Embryonic facial prominence (tissue), 1 donor: ENCODE results near the gene AFF2.
"Not testable (repeated sequence)": the region's sequence is repeated elsewhere in the genome, so short reads cannot be mapped to it uniquely, and the experiment has no call there.

Experiments
- DNase-seq: peaks from one replicate; pipeline ENCODE4 v3.0.0-alpha.2; 2016; ENCODE audit errors: extremely low spot score

The AFF2 gene

DNA sequence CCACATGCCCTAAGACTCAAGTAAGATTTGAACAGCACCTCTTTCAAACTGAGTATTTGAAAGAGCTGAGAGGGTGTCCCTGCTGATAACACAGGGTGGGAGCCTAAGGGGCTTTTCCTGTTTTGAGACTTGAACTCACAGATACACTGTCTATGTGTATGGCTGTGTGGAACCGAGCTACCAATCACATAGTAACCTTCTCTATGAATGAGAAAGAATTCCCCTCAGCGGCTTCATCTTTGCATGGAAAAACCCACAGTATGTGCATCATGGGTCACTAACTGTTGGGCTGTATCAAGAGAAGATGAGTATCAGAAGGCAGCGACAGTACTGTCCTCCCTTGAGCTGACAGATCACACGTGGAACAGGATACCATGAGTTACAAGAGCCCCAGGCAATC lies 336.3 kb downstream of the AFF2 start:
- DNase-seq: no peak

DNA sequence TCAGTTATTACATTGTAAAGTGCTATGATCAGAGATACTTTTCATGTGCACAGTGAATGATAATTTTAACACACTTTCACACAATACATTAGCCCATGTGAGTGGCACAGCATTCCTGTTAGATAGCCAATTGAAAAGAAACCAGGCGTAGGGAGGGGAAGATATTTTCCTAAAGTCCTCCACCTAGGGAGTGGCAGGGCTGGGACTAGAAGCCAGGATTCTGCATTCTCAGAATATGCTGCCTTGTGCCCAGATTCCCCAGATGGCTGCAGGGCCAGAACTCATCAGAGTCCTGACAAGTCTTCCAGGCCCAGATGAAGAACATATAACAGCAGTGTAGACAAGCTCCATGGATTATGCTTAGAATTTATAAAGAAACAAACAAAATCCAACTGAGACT lies 350.2 kb downstream of the AFF2 start:
- no peak for DNase-seq

DNA sequence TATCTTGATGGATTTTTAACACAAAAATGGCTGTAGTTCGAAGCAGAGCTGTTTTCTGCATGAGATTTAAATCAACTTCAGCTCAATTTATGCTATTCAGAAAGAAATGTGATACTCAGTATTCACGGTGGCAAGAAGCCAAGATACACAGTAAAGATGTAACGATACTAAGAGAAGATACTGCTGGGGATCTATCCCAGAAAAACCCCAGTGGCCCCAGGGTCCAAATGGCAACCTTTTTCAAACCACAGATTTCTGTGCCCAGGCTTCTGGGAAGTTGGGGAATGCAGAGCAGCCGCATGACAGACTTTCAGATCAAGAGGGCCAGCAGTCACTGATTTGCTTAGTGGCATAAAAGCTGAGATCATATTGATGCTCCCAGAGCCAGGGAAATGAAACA lies 353.9 kb downstream of the AFF2 start:
- DNase-seq: no peak

DNA sequence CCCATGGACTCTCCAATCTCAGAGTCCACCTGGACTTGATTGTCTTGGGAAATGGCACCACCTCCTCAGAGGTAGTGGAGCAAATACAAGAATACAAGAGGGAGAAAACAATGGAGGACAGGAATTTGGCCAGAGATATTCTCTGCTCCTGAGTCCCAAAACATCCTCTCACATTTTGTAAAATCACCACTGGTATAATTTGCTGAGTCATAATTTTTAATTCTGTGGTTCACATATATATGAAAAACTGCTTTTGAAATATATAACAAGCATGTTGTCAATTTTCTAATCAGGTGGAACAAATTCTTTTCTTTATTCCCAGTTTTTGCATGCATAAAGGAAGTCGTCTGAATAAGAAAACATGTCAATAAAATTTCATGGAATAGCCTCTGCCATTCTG lies 356.1 kb downstream of the AFF2 start:
- DNase-seq: no peak

DNA sequence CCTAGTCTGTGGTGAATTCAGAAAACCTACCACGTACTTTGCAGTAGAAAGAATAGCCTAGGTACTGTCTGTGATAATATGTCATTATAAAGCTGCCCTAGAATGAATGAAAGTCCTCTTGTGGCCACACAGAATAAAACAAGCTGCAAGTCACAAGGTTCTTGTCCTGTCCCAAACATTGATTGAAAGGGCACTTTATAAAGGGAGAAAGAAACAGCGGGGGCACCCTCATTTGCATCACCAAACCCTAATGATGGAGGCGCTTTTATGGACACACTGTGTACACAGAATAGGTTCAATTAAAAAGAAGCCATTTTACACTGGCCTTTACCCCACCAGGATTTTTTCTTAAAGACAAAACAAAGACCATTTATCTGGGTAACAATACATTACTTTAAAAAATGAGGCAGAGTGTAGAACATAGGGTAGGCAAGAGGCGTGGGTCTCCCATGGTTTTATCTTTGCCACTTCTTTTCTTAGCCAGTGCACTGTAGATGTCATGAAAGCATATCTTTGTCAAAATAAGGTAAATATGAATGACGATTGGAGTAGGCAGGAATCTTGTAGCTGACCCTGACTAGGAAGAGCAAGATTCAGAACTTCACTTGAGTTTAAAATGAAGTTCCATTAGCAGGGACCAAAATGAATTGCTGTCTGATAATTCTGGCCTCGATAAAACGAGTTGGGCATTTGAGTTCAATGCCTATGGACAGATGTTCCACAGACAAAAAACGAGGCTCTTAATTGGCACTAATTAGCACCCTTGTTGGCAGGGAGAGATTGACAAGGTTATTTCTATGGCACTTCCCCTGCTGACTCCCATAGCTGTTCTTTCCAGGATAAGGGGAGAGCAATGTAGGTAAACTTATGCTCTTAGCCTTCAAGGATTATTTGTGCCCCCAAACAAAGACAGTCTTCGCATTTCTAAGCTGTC lies 365.1 kb downstream of the AFF2 start:
- no peak for DNase-seq

DNA sequence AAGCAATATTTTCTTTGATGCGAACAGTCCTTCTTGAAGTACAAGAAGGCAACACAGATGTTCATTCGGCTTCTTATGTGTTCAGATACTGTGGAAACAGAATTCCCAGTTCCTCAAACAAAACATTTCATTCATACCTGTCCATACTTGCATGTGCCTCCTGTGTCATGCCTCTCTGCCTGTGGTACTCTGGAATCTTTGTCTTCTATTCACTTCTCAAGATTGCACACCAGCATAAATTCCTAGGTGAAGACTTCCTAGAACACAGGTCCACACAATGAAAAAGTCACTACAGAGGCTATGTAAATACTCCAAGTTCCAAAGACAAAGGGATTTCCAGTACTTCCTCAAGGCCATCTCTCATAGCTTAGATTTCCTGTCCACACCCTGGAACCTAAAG lies 367.2 kb downstream of the AFF2 start:
- no peak for DNase-seq

DNA sequence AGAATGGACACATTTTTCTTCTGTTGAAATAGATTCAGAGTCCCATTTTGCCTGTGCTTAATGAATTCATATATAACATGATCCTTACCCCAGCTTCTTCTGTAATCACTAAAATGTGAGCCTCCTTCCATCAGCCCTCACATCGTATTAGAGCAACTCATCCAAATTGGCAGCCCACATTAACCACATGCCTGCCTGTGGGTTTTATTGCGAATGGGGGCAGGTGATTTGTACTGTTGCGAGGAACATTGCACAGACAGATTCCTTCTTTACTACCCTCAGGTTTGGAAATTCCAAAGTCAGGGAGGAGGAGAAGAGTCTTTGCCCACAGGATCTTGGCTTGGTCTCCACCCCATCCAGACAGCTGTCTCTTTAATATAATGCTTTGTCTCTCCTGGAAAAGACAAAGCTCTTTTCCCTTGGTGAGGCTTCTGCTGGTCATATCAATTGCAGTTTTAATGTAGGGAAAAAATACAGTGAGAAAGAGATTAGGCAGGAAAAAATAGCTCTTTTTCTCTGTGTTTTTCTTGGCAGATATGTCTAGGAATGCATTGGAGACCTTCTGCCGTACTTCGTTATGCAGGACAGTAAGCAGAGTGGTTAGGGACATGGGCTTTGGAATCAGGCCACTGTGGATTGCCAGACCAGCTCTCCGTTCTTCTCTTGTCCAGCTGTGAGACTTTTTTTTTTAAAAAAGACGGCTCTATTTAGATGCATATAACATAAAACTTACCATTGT lies 371.2 kb downstream of the AFF2 start:
- DNase-seq: no peak

DNA sequence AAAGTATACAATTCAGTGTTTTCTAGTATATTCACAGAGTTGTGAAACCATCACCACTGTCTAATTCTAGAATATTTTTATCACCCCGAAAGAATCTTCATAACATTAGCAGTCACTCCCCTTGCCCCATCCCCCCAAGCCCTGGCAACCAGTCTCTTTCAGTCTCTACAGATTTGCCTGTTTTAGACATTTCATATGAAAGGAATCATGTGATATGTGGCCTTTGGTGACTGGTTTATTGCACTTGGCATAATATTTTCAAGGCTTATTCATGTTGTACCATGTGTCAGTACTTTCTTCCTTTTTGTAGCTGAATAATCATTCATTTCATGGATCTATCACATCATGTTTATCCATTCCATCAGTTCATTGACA lies 371.7 kb downstream of the AFF2 start:
- DNase-seq: no peak

DNA sequence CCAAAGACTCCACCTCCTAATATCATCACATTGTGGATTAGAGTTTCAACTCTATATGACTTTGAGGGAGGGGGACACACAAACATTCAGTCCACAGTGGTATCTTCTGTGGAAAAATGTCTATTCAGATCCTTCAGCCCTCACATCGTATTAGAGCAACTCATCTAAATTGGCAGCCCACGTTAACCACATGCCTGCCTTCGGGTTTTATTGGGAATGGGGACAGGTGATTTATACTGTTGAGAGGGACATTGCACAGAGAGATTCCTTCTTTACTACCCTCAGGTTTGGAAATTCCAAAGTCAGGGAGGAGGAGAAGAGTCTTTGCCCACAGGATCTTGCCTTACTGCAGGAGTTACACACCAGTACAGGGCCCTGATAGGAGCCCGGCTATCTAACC lies 372.5 kb downstream of the AFF2 start:
- no peak for DNase-seq

DNA sequence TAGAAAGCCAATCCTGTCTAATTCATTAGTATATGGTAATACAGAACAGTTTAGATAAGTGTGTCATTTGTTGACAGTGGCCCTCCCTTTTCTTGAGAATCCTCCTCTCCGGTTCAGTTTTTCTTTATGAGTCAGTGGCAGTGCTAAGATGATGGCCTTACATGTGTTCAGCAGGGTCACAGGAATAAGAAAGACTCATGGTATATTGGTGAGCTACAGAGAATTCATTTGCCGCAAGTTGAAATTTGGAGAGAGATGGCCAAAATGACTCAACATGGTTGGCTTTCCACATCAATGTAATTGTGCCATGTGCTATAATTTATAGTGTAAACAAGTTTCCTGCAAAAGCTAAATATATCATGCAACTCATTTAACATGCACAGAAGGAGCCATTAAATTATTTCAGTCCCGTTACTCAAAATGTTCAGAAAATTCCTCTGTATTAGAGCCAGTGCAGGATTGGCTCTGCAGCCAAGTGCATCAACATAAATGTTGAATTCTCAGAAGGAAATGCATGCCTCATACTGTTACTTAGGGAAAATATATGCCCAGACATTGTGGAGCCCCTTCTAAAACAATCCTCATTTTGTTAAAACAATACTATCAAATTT lies 374.3 kb downstream of the AFF2 start:
- DNase-seq: no peak

DNA sequence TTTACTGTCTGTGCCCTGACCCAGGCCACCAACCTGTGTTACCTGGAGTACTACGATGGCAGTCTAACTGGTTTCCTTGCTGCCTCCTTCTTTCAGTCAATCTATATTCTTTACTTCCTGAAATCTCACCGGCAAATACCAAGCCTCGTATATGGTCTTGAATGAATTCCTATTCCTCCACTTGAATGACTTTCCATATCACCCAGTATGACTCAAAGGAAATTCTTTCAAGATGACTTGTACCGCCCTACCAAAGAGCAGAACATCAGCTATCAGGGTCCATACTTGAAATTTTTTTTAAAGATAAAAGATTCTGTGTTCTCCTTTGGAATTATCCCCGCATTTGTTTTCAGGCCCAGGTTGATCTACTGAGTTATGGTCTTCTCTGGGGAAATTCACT lies 378.0 kb downstream of the AFF2 start:
- DNase-seq: no peak

DNA sequence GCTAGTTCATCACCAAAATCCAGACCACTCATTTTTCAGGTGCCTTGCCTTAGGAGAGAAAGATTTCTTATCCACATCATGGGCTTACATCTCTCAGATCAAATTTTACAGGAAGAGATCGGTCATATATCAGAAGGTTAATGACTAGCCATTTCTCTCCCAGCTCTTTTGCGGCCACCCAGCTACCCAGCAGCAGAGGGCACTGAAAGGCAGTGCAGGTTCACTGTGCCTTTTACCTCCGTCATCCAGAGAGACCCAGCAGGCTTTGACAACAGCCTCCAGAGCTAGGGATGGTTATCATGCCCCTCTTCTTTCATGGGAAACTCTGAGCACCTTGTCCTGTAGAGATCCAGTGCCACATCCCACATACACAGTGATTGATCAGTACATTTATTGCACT lies 384.8 kb downstream of the AFF2 start:
- no peak for DNase-seq

DNA sequence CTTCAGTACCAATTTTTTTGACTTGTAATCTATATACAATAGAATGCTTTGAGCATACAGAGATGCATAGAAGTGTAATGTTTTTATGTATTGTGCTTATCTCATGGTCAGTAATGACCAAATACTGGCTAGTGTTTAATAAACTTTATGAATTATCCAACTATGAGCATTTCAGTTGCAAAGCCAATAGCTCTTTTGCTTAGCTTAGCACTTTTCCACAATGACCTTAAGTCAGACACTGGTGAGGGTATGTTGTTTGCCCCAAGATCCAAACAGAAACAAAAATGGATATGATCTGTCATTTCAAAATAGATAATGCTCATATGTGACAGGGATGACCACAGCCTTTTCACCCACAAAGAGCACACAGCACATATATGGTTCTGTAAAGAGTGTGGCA lies 393.0 kb downstream of the AFF2 start:
- DNase-seq: no peak

DNA sequence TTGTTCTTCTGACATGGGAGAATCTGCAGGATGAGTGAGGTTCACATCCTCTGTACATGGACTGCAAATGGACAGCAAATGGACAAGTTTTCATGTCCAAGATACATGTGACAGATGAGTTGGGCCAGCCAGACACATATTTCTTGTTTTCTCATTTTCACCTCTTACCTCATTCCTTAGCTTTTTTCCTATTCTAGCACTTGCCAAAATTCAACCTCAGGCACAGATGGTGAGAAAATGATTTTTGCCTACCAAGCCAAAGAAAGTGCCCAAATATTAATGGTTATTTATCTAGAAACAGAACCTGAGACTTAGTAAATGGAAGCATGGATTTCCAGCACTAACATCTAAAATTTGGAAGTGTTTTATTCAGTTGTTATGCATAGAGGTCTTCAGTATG lies 402.2 kb downstream of the AFF2 start:
- DNase-seq: no peak

DNA sequence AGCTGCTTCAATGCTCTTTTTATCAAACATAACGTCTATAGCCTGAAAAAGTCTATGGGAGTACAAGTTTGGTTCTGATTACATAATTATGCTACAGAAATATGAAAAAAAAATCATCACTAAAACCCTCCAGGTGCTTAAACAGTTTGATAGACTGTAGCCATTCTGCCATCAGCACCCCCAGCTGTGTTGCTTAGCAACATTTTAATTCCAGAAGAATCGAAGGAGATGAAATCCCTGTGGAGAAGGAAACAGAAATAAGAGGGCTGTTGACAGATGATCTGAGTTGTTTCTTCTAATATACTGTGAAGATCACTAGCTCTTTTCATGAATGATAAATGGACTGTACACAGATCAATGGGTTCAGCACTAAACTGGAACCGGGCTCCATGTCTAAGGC lies 402.8 kb downstream of the AFF2 start:
- no peak for DNase-seq

DNA sequence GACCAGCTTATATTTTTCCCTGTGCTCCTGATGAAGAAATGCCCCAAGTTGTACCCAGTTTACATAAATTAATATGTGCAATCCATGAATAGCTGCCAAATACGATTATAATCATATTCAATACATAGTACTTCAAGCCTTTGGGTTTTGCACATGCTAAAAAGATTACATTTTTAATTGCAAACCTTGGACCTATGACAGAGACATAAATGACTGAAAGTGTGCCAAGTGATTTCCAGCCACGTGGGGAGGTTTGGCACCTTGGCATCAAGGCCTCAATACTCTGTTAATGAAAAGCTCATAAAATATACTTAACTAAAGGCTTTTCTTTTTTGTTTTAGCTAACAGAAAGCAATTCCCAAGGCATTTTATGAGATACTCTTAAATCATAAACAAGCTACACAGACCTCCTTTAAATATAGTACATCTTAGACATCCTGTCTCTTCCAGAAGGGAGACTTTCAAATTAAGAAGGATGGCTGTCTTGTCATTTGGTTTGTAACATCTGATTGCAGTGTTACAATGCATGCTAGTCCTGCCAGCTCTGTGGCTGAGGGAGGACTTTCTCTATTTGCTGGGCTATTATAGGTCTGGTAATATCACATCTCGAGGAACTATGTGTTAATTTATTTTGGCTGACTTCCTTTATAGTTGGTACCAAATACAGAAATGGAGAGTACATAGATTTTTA lies 404.1 kb downstream of the AFF2 start:
- no peak for DNase-seq

DNA sequence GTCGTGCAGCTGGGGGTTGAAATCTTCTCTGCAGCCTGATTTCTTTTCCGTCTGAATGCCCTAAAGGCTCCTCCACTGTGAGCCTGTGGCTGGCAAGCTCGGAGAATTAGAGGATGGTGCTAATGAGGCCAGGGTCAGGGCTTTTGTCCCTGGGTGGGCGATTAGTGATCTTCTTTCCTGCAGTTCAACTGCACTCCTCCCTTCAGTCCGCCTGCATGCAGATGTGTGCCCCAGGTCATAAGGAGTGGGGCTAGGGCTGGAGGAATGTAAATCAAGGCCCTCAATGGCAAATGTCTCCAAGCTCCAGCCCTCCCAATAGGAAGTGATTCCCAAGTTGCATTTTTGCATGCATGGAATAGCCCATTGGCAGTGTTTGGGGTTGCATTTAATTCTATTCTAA lies 405.0 kb downstream of the AFF2 start:
- DNase-seq: no peak

DNA sequence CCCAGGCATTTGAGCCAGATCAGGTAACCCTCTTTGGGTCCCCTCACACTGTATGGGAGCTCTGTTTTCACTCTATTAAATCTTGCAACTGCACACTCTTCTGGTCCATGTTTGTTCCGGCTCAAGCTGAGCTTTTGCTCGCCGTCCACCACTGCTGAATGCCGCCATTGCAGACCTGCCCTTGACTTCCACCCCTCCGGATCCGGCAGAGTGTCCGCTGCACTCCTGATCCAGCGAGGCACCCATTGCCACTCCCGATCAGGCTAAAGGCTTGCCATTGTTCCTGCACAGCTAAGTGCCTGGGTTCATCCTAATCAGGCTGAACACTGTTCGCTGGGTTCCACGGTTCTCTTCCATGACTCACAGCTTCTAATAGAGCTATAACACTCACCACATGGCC lies 406.2 kb downstream of the AFF2 start:
- not testable (repeated sequence) for DNase-seq

DNA sequence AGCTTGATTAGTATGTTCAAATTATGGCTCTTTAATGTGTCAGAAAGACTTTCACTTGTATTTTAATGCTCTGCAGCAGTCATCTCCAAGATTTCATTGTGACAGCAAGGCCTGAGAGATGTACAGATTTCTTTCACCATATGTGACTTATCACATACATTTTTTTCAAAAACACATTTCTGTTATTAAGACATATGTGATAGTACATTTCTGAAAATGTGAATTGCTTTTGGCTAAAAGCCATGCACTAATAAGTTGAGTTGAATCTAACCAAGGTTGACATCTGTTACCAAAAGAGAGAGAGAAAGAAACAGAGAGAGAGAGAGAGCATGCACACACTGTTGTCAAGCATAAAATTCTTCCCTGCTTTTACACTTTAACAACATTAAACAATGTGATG lies 409.3 kb downstream of the AFF2 start:
- DNase-seq: no peak

DNA sequence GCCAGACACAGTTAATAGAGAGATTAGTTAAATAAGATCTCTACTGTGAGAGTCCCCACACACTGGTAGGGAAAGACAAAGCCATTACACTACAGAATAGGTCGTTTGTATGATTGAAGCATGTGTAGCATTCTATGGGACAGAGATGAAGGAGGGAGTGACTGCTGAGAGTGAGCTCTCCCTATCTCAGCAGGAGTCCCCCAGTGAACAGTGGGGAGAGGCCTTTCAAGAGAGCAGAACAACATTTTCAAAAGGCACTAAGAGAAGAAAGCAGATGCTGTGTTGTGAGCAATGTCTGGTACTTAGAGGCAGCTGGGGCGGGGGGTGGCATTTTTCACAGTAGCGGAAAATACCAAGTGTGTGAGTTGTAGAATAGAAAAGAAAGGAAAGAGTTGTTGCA lies 413.6 kb downstream of the AFF2 start:
- no peak for DNase-seq

DNA sequence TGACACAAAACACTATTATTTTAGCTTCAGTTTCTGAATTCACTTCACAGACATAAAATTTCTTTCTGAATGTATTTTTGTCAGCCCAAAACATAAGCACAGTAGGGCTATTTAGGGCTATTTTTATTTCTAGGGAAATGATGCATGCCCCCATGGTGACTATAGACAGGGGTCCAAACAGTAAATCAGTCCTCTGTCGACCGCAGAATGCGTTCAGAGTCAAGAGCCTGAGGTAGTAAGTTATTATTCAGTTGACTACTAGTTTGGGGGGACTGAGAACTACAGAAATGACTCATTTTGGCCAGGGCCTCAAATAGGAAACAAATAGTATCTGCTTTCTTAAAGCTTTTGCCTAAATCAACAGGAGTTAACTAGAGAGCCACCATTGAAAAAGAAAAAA lies 414.4 kb downstream of the AFF2 start:
- DNase-seq: no peak

DNA sequence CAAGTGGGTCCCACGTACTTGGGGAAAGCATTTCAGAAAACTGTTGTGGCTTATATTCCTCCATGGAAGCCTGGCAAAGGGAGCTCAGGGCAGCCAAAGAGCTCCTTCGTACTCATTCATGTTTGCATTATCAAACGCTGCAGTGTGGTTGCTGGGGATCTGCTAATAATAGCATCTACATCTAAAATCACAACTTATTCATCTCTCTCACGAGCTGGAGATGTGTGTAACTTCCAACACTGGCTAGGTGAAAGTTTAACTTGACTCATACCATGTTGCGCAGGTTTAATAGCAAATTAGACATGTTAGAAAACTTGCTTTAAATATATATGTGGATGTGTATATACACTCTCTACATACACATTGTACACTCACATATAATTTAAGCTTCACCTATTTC lies 415.1 kb downstream of the AFF2 start:
- no peak for DNase-seq
